PC-3 (cell line): ENCODE measurements around the gene MITF.

Experiments
- CTCF ChIP-seq: fragments of 300-600 bp; sonication (generic); conservative IDR thresholded peaks from 2 replicates; pipeline ENCODE4 v1.5.1; 2017; ENCODE audit warnings: antibody characterized with exemption, low read depth, mild to moderate bottlenecking, low read length
- EZH2phosphoT487 ChIP-seq: fragments of 300-600 bp; sonication (generic); IDR thresholded peaks from 2 replicates; pipeline ENCODE4 v1.6.1; 2018; ENCODE audit warnings: mild to moderate bottlenecking, antibody characterized with exemption, low read length, borderline replicate concordance

GRCh38 chr3:69805491-69805890 is 66.2 kb downstream of the MITF start:
- TF ChIP-seq CTCF: no peak
- TF ChIP-seq EZH2phosphoT487: no peak
